ENCODE data around the gene ATL1. TPM values are rescaled to one million over a fixed set of nuclear protein-coding genes. Genes with fewer than 3 reads are reported as not detected.

Gene ATL1
- total and polyA plus RNA-seq, 2 of the 13 experiments (the other 11 are each of a cell fraction or from before 2014, with no cell fraction given), result 0.60 to 0.65 TPM

DNA sequence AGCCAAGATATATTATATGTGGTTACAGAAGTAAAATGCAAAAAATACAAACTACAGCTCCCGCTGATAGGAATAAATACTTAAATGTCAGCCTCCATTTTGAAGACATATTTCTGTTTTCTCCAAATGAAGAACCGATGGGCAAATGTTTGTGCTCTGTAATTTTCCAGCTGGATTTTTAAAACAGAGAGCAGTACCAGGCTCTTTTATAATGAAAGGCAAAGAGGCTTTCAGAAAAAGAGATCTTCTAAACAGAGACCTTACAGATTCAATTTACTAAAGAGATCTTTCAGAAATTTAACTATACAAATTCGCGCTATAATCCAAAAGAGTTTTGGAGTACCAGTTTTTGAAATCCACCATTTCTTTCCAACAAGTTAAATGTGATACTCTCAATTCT is 47.5 kb upstream of the ATL1 start:
- ChIA-PET POLR2A (no interaction called here), CTCF (ENCODE audit: low intra/inter-chr PET ratio, low total read pairs) (no interaction called here)
- FAIRE-seq (no peak), DNase-seq (ENCODE audit: low spot score) (no peak), ATAC-seq (no peak)
- H3K4me3 ChIP-seq (replicated peaks in 1 of 3; ENCODE audit: insufficient read depth in 1 of 3, low read depth in 2 of 3, low read length in 3 of 3), result no peak overlapping the region
- no peaks in the 10 kb centered on the region; a peak in 1 of 5 replicates for H3K36me3 ChIP-seq (replicated peaks in 1 of 2; ENCODE audit: control insufficient read depth in 1 of 2, insufficient read depth in 2 of 2, low read length in 2 of 2)
- H3K27me3 ChIP-seq (ENCODE audit: control insufficient read depth in 1 of 2, insufficient read depth in 2 of 2, low read length in 2 of 2), result no peaks in the 10 kb centered on the region
- in situ Hi-C loops (cut with HindIII; ENCODE audit: extremely low pct_ligation_motif_present, low pct_unique_long_range_greater_than_20kb) (no loop called here), intact Hi-C loops (cut with micrococcal nuclease; ENCODE audit: unreplicated experiment) (no loop called here)
- no peaks in the 10 kb centered on the region for H3K9me3 ChIP-seq (ENCODE audit: low read length)
- TF ChIP-seq, protein P1, sequence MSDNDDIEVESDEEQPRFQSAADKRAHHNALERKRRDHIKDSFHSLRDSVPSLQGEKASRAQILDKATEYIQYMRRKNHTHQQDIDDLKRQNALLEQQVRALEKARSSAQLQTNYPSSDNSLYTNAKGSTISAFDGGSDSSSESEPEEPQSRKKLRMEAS (IDR thresholded peaks at IDR 0.05), result no peak
- TF ChIP-seq NFE2 (CRISPR knock-in tag; IDR thresholded peaks at IDR 0.05) (no peak), ZKSCAN8 (CRISPR knock-in tag; IDR thresholded peaks at IDR 0.05; ENCODE audit: borderline replicate concordance) (no peak), NFIC (IDR thresholded peaks at IDR 0.05; ENCODE audit: low read length) (no peak), REL (CRISPR knock-in tag; conservative IDR thresholded peaks at IDR 0.05) (no peak), HNRNPH1 (optimal IDR thresholded peaks at IDR 0.05; ENCODE audit: low read depth, low read length) (no peak), TAF1 (CRISPR knock-in tag; IDR thresholded peaks at IDR 0.05) (no peak), ZNF841 (CRISPR knock-in tag; IDR thresholded peaks at IDR 0.05; ENCODE audit: borderline replicate concordance) (no peak), ZNF776 (CRISPR knock-in tag; IDR thresholded peaks at IDR 0.05) (no peak), ZNF260 (CRISPR knock-in tag; IDR thresholded peaks at IDR 0.05; ENCODE audit: borderline replicate concordance, low read depth) (no peak), ZNF367 (CRISPR knock-in tag; IDR thresholded peaks at IDR 0.05; ENCODE audit: borderline replicate concordance) (no peak), KLF13 (CRISPR knock-in tag; IDR thresholded peaks at IDR 0.05) (no peak), ELF4 (CRISPR knock-in tag; IDR thresholded peaks at IDR 0.05; ENCODE audit: borderline replicate concordance) (no peak), PPARG (CRISPR knock-in tag; conservative IDR thresholded peaks at IDR 0.05) (no peak), AKAP8 (CRISPR knock-in tag; IDR thresholded peaks at IDR 0.05) (no peak)
- TF ChIP-seq, protein P2, sequence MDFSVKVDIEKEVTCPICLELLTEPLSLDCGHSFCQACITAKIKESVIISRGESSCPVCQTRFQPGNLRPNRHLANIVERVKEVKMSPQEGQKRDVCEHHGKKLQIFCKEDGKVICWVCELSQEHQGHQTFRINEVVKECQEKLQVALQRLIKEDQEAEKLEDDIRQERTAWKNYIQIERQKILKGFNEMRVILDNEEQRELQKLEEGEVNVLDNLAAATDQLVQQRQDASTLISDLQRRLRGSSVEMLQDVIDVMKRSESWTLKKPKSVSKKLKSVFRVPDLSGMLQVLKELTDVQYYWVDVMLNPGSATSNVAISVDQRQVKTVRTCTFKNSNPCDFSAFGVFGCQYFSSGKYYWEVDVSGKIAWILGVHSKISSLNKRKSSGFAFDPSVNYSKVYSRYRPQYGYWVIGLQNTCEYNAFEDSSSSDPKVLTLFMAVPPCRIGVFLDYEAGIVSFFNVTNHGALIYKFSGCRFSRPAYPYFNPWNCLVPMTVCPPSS (IDR thresholded peaks at IDR 0.05), result no peak
- 96% methylated on average over 4 of the region's 4 CpGs for WGBS (ENCODE audit: low lambda C conversion rate)
- peaks cover 7% of the 10 kb centered on the region; the same call in 1 of the 2 replicates for H3K4me1 ChIP-seq (ENCODE audit: insufficient read depth, low read length)
- H2AFZ ChIP-seq (ENCODE audit: low read length), result no peak overlapping the region
- no peak overlapping the region for H3K9ac ChIP-seq (ENCODE audit: insufficient read depth, low read depth, low read length)
- BruUV-seq (replicated peaks), result no TSS peak
- H3K27ac ChIP-seq (ENCODE audit: extremely low read length, insufficient read depth, low read length), result no peak overlapping the region
- no peak overlapping the region for H3K4me2 ChIP-seq (ENCODE audit: low read depth, low read length)
- H4K20me1 ChIP-seq (ENCODE audit: insufficient read depth, low read length), result no peaks in the 10 kb centered on the region
- H3K79me2 ChIP-seq (ENCODE audit: insufficient read depth, low read length), result peaks cover 76% of the 10 kb centered on the region

Data from HepG2 (cell line).